ENCODE results near the gene KSR2. TPM values are rescaled to one million over a fixed set of nuclear protein-coding genes. Genes with fewer than 3 reads are reported as not detected.

The KSR2 gene
- total RNA-seq, 1 donor from 2014 or later = 0.30 TPM

GRCh38 chr12:117484901-117485300, 483.9 kb downstream of the KSR2 start:
- H3K9me3 Mint-ChIP-seq = no peaks in the 10 kb centered on the region
- peaks cover 13% of the 10 kb centered on the region for H3K4me1 ChIP-seq
- H3F3A ChIP-seq (ENCODE audit: low read depth) = no peaks in the 10 kb centered on the region
- no peak overlapping the region for H3K9ac ChIP-seq
- DNase-seq (ENCODE audit: low spot score) = no peak
- H4K20me1 ChIP-seq (ENCODE audit: low read depth) = no peaks in the 10 kb centered on the region
- no peak overlapping the region for H3K4me3 Mint-ChIP-seq
- no peak overlapping the region for H3K27ac ChIP-seq
- H3K27ac Mint-ChIP-seq = no peak overlapping the region
- peaks cover 2% of the 10 kb centered on the region for H3K27me3 Mint-ChIP-seq (ENCODE audit: insufficient read depth, low read depth)
- no peak overlapping the region for H2AFZ ChIP-seq (replicated peaks)
- H3K4me1 Mint-ChIP-seq = peaks cover 14% of the 10 kb centered on the region
- H3K9me3 ChIP-seq (ENCODE audit: low read depth) = no peaks in the 10 kb centered on the region
- H3K36me3 Mint-ChIP-seq = no peaks in the 10 kb centered on the region
- no peak overlapping the region for H3K4me2 ChIP-seq
- no peak overlapping the region for H3K4me3 ChIP-seq
- no peaks in the 10 kb centered on the region for H3K36me3 ChIP-seq
- H3K79me2 ChIP-seq (ENCODE audit: low read depth) = no peaks in the 10 kb centered on the region
- no peaks in the 10 kb centered on the region for H3K27me3 ChIP-seq
- no peak for TF ChIP-seq EZH2 (IDR thresholded peaks at IDR 0.05)

DNA sequence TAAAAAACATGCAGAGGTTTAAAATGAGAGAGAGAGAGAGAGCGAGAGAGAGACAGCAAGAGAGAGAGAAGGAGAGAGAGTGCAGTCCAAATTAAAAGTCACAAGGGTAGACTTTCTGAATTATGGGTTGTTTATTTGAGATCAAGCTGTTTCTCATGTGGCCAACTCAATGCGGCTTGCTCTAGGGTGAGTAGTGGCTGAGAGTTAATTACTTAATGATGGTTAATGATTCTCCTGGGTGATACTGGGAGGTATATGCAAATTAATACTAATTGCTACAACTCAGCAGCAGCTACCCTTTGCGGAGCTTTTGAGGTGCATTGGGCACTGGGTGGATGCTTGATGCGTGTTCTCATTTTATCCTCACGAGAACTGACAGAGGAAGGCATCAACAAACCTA, 485.3 kb downstream of the KSR2 start:
- peaks cover 5% of the 10 kb centered on the region for H3K27me3 Mint-ChIP-seq (ENCODE audit: insufficient read depth, low read depth)
- H3K27ac Mint-ChIP-seq = no peak overlapping the region
- Histone ChIP-seq H3K4me3 (no peak overlapping the region), H3K4me1 (peaks cover 8% of the 10 kb centered on the region), H3K9ac (no peak overlapping the region), H3K4me2 (no peak overlapping the region), H3K27ac (no peak overlapping the region), H3F3A (ENCODE audit: low read depth) (no peaks in the 10 kb centered on the region), H3K9me3 (ENCODE audit: low read depth) (no peaks in the 10 kb centered on the region), H2AFZ (replicated peaks) (no peak overlapping the region), H3K79me2 (ENCODE audit: low read depth) (no peaks in the 10 kb centered on the region), H4K20me1 (ENCODE audit: low read depth) (no peaks in the 10 kb centered on the region), H3K36me3 (no peaks in the 10 kb centered on the region), H3K27me3 (no peaks in the 10 kb centered on the region)
- H3K4me3 Mint-ChIP-seq = no peak overlapping the region
- H3K36me3 Mint-ChIP-seq = no peaks in the 10 kb centered on the region
- H3K4me1 Mint-ChIP-seq = peaks cover 11% of the 10 kb centered on the region
- H3K9me3 Mint-ChIP-seq = no peaks in the 10 kb centered on the region
- TF ChIP-seq, protein P1, sequence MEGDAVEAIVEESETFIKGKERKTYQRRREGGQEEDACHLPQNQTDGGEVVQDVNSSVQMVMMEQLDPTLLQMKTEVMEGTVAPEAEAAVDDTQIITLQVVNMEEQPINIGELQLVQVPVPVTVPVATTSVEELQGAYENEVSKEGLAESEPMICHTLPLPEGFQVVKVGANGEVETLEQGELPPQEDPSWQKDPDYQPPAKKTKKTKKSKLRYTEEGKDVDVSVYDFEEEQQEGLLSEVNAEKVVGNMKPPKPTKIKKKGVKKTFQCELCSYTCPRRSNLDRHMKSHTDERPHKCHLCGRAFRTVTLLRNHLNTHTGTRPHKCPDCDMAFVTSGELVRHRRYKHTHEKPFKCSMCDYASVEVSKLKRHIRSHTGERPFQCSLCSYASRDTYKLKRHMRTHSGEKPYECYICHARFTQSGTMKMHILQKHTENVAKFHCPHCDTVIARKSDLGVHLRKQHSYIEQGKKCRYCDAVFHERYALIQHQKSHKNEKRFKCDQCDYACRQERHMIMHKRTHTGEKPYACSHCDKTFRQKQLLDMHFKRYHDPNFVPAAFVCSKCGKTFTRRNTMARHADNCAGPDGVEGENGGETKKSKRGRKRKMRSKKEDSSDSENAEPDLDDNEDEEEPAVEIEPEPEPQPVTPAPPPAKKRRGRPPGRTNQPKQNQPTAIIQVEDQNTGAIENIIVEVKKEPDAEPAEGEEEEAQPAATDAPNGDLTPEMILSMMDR (IDR thresholded peaks at IDR 0.05) = no peak
- DNase-seq (ENCODE audit: low spot score) = no peak

- H3K9me3 ChIP-seq (ENCODE audit: low read depth) = no peaks in the 10 kb centered on the region
- Mint-ChIP-seq H3K27me3 (ENCODE audit: insufficient read depth, low read depth) (peaks cover 5% of the 10 kb centered on the region), H3K9me3 (no peaks in the 10 kb centered on the region), H3K4me1 (no peaks in the 10 kb centered on the region), H3K27ac (no peak overlapping the region), H3K4me3 (no peak overlapping the region), H3K36me3 (no peaks in the 10 kb centered on the region)
- H2AFZ ChIP-seq (replicated peaks) = no peak overlapping the region
- DNase-seq (ENCODE audit: low spot score) = no peak
- H3K4me1 ChIP-seq = no peaks in the 10 kb centered on the region
- no peaks in the 10 kb centered on the region for H3K27me3 ChIP-seq
- no peaks in the 10 kb centered on the region for H3K79me2 ChIP-seq (ENCODE audit: low read depth)
- no peak overlapping the region for H3K27ac ChIP-seq
- H3K9ac ChIP-seq = no peak overlapping the region
- TF ChIP-seq, protein P1 (IDR thresholded peaks at IDR 0.05) = no peak
- TF ChIP-seq EZH2 (IDR thresholded peaks at IDR 0.05) (no peak), EZH2phosphoT487 (IDR thresholded peaks at IDR 0.05) (no peak)
- H3K36me3 ChIP-seq = no peaks in the 10 kb centered on the region
- H3K4me3 ChIP-seq = no peak overlapping the region
- no peaks in the 10 kb centered on the region for H4K20me1 ChIP-seq (ENCODE audit: low read depth)
- H3F3A ChIP-seq (ENCODE audit: low read depth) = no peaks in the 10 kb centered on the region
- no peak overlapping the region for H3K4me2 ChIP-seq
Measured at GRCh38 chr12:117481470-117481869, 487.3 kb downstream of the KSR2 start.

DNA sequence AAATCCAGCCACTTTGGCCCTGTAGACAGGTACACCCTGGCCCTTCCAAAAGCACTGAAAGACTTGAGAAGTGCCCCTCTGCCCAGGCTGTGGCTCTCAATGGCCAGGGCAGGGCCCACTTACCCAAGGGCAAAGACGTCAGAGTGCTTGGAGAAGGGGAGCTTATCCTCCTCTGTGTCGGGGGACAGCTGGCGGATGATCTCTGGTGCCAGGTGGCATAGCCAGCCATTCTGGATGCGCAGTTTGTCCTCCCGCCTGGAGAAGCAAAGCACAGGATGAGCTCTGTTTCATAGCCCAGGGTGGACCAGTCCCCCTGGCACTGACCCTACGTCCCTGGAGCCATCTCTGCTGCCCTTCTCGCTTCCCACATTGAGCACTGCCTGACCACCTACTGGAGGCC, 492.4 kb downstream of the KSR2 start:
- no peak overlapping the region for H2AFZ ChIP-seq (replicated peaks)
- H3K36me3 Mint-ChIP-seq = no peaks in the 10 kb centered on the region
- no peaks in the 10 kb centered on the region for H3F3A ChIP-seq (ENCODE audit: low read depth)
- H3K9me3 ChIP-seq (ENCODE audit: low read depth) = no peaks in the 10 kb centered on the region
- H3K27ac ChIP-seq = no peak overlapping the region
- TF ChIP-seq EZH2phosphoT487 (IDR thresholded peaks at IDR 0.05) (no peak), EZH2 (IDR thresholded peaks at IDR 0.05) (no peak)
- TF ChIP-seq, protein P1 (IDR thresholded peaks at IDR 0.05) = no peak
- H3K9ac ChIP-seq = no peak overlapping the region
- H3K27me3 ChIP-seq = no peaks in the 10 kb centered on the region
- no peak overlapping the region for H3K4me3 ChIP-seq
- no peaks in the 10 kb centered on the region for H3K79me2 ChIP-seq (ENCODE audit: low read depth)
- no peak overlapping the region for H3K4me3 Mint-ChIP-seq
- no peak overlapping the region for H3K4me2 ChIP-seq
- no peaks in the 10 kb centered on the region for H3K4me1 ChIP-seq
- H3K27me3 Mint-ChIP-seq (ENCODE audit: insufficient read depth, low read depth) = peaks cover 3% of the 10 kb centered on the region
- no peak for DNase-seq (ENCODE audit: low spot score)
- no peaks in the 10 kb centered on the region for H3K9me3 Mint-ChIP-seq
- H4K20me1 ChIP-seq (ENCODE audit: low read depth) = no peaks in the 10 kb centered on the region
- peaks cover 3% of the 10 kb centered on the region for H3K4me1 Mint-ChIP-seq
- no peak overlapping the region for H3K27ac Mint-ChIP-seq
- no peaks in the 10 kb centered on the region for H3K36me3 ChIP-seq
